Parathyroid adenoma (tissue), 2 donors: ENCODE results near the gene CST3.

ENCODE experiments used
- H2AFZ ChIP-seq: fragments of 300-600 bp; sonication (generic); one replicate; pipeline ENCODE4 v1.7.0; 2017; ENCODE audit warnings: antibody characterized with exemption, mild to moderate bottlenecking
- H3K27ac ChIP-seq: fragments of 300-600 bp; sonication (generic); one replicate; pipeline ENCODE4 v1.7.0; 2017
- H3K27me3 ChIP-seq: fragments of 300-600 bp; sonication (generic); one replicate; pipeline ENCODE4 v1.7.0; 2017; ENCODE audit warnings: low read length; ENCODE audit not compliant: control insufficient read depth, insufficient read depth
- H3K36me3 ChIP-seq: fragments of 300-600 bp; sonication (generic); one replicate; pipeline ENCODE4 v1.7.0; 2017; ENCODE audit warnings: low read length; ENCODE audit not compliant: control insufficient read depth, insufficient read depth
- H3K4me1 ChIP-seq: fragments of 300-600 bp; sonication (generic); one replicate; pipeline ENCODE4 v1.7.0; 2017; ENCODE audit warnings: control low read depth
- H3K4me2 ChIP-seq: fragments of 300-600 bp; sonication (generic); one replicate; pipeline ENCODE4 v1.7.0; 2017; ENCODE audit warnings: low read length
- H3K4me3 ChIP-seq: fragments of 300-600 bp; sonication (generic); one replicate; pipeline ENCODE4 v1.7.0; 2017; ENCODE audit warnings: low read depth, low read length
- H3K79me2 ChIP-seq: fragments of 300-600 bp; sonication (generic); one replicate; pipeline ENCODE4 v1.7.0; 2017; ENCODE audit warnings: control low read depth
- H3K9ac ChIP-seq: fragments of 300-600 bp; sonication (generic); one replicate; pipeline ENCODE4 v1.7.0; 2017; ENCODE audit warnings: mild to moderate bottlenecking
- H3K9me3 ChIP-seq: fragments of 300-600 bp; sonication (generic); one replicate; pipeline ENCODE4 v1.7.0; 2017; ENCODE audit warnings: low read length; ENCODE audit not compliant: control insufficient read depth
- TF ChIP-seq, protein P1 (sequence below): fragments of 300-600 bp; sonication (generic); IDR thresholded peaks from one replicate; pipeline ENCODE4 v1.7.0; 2017; ENCODE audit warnings: antibody characterized with exemption, mild to moderate bottlenecking
- donor health status: primary hyperparathyroidism.

CST3 gene

DNA sequence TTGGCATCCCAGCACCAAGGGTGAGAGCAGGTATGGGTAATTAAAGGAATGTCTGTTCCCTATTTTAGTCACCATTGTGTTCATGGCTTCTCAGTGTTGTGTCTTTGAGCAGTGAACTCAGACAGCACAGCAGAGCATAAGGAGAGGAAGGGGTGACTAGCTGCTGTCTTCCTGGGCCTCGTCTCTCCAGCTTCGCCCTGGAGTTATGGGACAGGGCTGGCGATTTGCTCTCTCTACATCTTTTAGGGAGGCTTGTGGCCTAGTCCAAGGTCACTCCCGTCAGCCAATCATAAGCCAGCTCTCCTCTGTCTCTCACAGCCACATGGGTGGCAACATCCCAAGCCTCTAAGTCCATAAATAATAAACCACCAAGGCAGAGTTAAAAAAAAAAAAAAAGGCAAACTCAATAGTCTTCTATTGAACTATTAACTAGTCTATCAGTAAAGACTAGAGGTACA lies 7.3 kb downstream of the CST3 start:
- Histone ChIP-seq H3K27ac (no peak overlapping the region), H2AFZ (no peak overlapping the region), H3K27me3 (no peaks in the 10 kb centered on the region), H3K79me2 (no peaks in the 10 kb centered on the region), H3K4me2 (no peak overlapping the region), H3K9me3 (no peaks in the 10 kb centered on the region), H3K4me1 (no peaks in the 10 kb centered on the region), H3K36me3 (no peaks in the 10 kb centered on the region), H3K9ac (no peak overlapping the region), H3K4me3 (no peak overlapping the region)
- TF ChIP-seq, protein P1, sequence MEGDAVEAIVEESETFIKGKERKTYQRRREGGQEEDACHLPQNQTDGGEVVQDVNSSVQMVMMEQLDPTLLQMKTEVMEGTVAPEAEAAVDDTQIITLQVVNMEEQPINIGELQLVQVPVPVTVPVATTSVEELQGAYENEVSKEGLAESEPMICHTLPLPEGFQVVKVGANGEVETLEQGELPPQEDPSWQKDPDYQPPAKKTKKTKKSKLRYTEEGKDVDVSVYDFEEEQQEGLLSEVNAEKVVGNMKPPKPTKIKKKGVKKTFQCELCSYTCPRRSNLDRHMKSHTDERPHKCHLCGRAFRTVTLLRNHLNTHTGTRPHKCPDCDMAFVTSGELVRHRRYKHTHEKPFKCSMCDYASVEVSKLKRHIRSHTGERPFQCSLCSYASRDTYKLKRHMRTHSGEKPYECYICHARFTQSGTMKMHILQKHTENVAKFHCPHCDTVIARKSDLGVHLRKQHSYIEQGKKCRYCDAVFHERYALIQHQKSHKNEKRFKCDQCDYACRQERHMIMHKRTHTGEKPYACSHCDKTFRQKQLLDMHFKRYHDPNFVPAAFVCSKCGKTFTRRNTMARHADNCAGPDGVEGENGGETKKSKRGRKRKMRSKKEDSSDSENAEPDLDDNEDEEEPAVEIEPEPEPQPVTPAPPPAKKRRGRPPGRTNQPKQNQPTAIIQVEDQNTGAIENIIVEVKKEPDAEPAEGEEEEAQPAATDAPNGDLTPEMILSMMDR, result no peak

DNA sequence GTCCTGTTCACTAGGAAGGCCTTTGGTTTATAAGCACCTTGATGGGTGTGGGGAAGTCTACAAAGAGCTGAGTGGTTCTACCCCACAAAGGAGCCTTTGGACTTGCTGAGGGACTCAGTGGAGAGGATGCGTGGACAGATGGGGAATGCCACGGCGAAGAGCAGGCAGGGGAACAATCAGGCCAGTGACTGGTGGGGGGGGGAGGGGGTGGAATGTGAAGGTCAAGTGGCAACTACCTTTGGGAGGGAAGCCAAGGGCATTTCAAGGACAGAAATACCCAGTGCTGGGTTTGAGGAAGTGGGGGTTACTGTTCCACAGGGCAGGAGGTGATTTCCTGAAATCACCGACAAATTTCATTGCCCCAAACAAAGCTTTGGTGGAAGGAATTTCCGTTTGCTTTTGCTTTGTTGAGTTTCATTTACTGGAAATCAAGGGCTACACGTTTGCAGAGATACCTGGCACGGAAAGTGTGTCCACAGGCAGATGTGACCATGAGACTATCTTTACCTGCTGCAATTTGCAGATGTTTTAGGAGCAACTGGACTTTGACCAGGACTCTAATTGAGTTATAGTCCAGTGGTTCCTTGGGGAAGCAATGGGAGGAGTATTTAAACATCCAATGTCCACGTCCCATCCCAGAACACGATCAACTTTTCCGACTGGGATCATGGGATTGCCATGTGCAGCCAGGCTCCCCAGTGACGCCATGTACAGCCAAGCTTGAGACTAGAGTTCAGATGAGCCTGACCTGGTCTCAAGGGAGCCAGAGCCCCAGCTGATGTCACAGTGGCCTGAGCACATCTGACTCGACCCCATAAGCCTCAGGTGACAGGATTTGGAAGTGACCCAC lies 8.0 kb downstream of the CST3 start:
- Histone ChIP-seq H3K4me3 (no peak overlapping the region), H3K4me2 (no peak overlapping the region), H3K4me1 (no peaks in the 10 kb centered on the region), H3K79me2 (no peaks in the 10 kb centered on the region), H3K9ac (no peak overlapping the region), H3K27me3 (no peaks in the 10 kb centered on the region), H3K27ac (no peak overlapping the region), H3K36me3 (no peaks in the 10 kb centered on the region), H2AFZ (no peak overlapping the region), H3K9me3 (no peaks in the 10 kb centered on the region)
- TF ChIP-seq, protein P1, result no peak

DNA sequence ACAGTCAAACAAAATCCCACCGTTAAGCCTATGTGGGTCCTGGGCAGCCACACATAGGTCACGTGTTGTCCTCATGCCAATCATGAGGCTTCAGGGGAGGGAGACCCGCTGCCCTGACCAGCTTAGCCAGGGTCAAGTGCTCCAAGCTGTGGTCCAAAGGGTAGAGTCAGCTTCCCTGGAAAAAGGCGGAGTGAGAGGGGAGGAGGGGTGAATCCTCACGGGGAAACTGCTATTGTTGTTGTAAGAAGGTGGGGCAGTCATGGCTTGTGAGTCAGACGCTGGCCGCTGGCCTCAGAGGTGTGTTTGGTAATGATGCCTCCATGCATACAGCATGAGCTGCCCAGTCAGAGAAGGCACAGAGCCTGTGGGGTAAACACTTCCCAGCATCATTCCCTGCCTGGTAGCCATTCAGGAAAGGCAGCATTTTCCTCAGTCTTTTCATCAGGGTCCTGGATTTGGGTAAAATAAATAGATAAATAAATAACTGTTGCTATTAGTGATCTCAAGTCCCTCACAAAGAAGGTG lies 8.7 kb downstream of the CST3 start:
- no peaks in the 10 kb centered on the region for H3K4me1 ChIP-seq
- TF ChIP-seq, protein P1, result no peak
- H3K27me3 ChIP-seq, result no peaks in the 10 kb centered on the region
- H3K36me3 ChIP-seq, result no peaks in the 10 kb centered on the region
- no peaks in the 10 kb centered on the region for H3K9me3 ChIP-seq
- no peak overlapping the region for H3K9ac ChIP-seq
- no peaks in the 10 kb centered on the region for H3K79me2 ChIP-seq
- no peak overlapping the region for H3K4me3 ChIP-seq
- no peak overlapping the region for H3K27ac ChIP-seq
- H3K4me2 ChIP-seq, result no peak overlapping the region
- no peak overlapping the region for H2AFZ ChIP-seq

DNA sequence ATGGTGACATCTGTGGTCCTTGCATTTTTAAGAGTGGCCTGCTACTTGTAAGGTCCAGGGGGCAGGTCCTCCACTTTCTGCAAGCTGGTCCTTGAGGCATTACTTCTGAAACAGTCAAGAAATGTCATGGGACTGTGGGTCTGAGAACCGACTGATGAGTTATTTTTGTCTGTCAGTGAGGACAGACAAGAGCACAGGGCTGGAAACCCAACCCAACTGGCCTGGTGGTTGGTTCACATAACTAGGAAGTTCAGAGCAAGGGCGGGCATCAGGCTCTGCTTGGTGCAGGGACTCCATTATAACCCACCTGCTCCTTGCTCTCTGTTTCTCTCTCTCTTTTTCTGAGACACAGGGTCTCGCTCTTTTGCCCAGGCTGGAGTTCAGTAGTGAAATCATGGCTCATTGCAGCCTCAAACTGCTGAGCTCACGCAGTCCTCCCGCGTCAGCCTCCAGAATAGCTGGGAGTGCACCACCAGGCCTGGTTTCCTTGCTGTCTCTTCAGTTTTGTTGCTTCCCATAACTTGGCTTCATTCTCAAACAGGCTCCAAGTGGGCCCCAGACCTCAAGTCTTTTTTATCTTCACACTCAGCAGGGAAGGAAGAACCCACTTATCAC lies 9.2 kb downstream of the CST3 start:
- H3K79me2 ChIP-seq, result no peaks in the 10 kb centered on the region
- no peaks in the 10 kb centered on the region for H3K4me1 ChIP-seq
- H2AFZ ChIP-seq, result no peak overlapping the region
- H3K4me2 ChIP-seq, result no peak overlapping the region
- no peaks in the 10 kb centered on the region for H3K36me3 ChIP-seq
- H3K9ac ChIP-seq, result no peak overlapping the region
- no peaks in the 10 kb centered on the region for H3K27me3 ChIP-seq
- H3K27ac ChIP-seq, result no peak overlapping the region
- H3K4me3 ChIP-seq, result no peak overlapping the region
- no peaks in the 10 kb centered on the region for H3K9me3 ChIP-seq
- TF ChIP-seq, protein P1, result no peak
